SK-N-MC (cell line): ENCODE results near the gene KBTBD13.
"Not testable (repeated sequence)": the region's sequence is repeated elsewhere in the genome, so short reads cannot be mapped to it uniquely, and the experiment has no call there.

ENCODE experiments used
- EZH2 ChIP-seq: fragments of 200-600 bp; sonication (generic); IDR thresholded peaks from one replicate; pipeline ENCODE4 v1.6.1; 2017; ENCODE audit warnings: antibody characterized with exemption
- POLR2AphosphoS5 ChIP-seq: IDR thresholded peaks from 2 replicates; pipeline ENCODE4 v1.6.1; 2012; ENCODE audit warnings: mild to moderate bottlenecking, low read depth, low read length, borderline replicate concordance

DNA sequence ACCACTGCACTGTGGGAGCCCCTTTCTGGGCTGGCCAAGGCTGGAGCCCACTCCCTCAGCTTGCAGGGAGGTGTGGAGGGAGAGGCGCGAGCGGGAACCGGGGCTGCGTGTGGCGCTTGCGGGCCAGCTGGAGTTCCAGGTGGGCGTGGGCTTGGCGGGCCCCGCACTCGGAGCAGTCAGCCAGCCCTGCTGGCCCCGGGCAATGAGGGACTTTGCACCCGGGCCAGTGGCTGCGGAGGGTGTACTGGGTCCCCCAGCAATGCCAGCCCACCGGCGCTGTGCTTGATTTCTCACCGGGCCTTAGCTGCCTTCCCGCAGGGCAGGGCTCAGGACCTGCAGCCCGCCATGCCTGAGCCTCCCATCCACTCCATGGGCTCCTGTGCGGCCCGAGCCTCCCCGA, 1.6 kb upstream of the KBTBD13 start:
- TF ChIP-seq POLR2AphosphoS5, EZH2: not testable (repeated sequence)
